GM18867 (cell line): ENCODE measurements around the gene CDH4.

Source experiments
- ATAC-seq: cut with Tn5 transposase; IDR thresholded peaks from one replicate; pipeline ENCODE4 v1.9.1; 2021; ENCODE audit warnings: mild to moderate bottlenecking, moderate library complexity; ENCODE audit not compliant: unreplicated experiment

Gene CDH4

GRCh38 chr20:61436283-61436666, 184.2 kb downstream of the CDH4 start:
- ATAC-seq = no peak

- no peak for ATAC-seq
These were observed 184.7 kb downstream of the CDH4 start for GRCh38 chr20:61436667-61437279.

- no peak for ATAC-seq
These were observed 185.5 kb downstream of the CDH4 start for GRCh38 chr20:61437280-61438206.

- no peak for ATAC-seq
These were observed 186.2 kb downstream of the CDH4 start for GRCh38 chr20:61438285-61438684.

- ATAC-seq = no peak
These were observed 187.2 kb downstream of the CDH4 start for GRCh38 chr20:61439251-61439650.

- no peak for ATAC-seq
These were observed 188.5 kb downstream of the CDH4 start for GRCh38 chr20:61440548-61441055.

- ATAC-seq = no peak
These were observed 189.5 kb downstream of the CDH4 start for GRCh38 chr20:61441537-61441936.

- no peak for ATAC-seq
These were observed 190.1 kb downstream of the CDH4 start for GRCh38 chr20:61442075-61442670.

- no peak for ATAC-seq
These were observed 190.7 kb downstream of the CDH4 start for GRCh38 chr20:61442718-61443117.

GRCh38 chr20:61443443-61444126, 191.5 kb downstream of the CDH4 start:
- ATAC-seq = no peak

- no peak for ATAC-seq
These were observed 192.6 kb downstream of the CDH4 start for GRCh38 chr20:61444637-61445036.

GRCh38 chr20:61445138-61445537, 193.1 kb downstream of the CDH4 start:
- ATAC-seq = no peak

- no peak for ATAC-seq
These were observed 193.7 kb downstream of the CDH4 start for GRCh38 chr20:61445741-61446140.

GRCh38 chr20:61447952-61448351, 195.9 kb downstream of the CDH4 start:
- no peak for ATAC-seq

- no peak for ATAC-seq
These were observed 196.3 kb downstream of the CDH4 start for GRCh38 chr20:61448386-61448785.

- ATAC-seq = no peak
These were observed 197.1 kb downstream of the CDH4 start for GRCh38 chr20:61449057-61449609.

- ATAC-seq = no peak
These were observed 197.9 kb downstream of the CDH4 start for GRCh38 chr20:61449916-61450315.

GRCh38 chr20:61450549-61450948, 198.5 kb downstream of the CDH4 start:
- ATAC-seq = no peak

GRCh38 chr20:61451009-61451408, 198.9 kb downstream of the CDH4 start:
- ATAC-seq = no peak

GRCh38 chr20:61451953-61452352, 199.9 kb downstream of the CDH4 start:
- no peak for ATAC-seq

GRCh38 chr20:61453219-61453618, 201.2 kb downstream of the CDH4 start:
- ATAC-seq = no peak
